Trophoblast cell (in vitro differentiated cells and primary cell): ENCODE data around the gene PIK3CB.

Experiments used
- DNase-seq, 2 donors: peaks; one replicate each; pipeline ENCODE4 v3.0.0-alpha.2; 2016
- H2AFZ ChIP-seq: 2 replicates; pipeline ENCODE4 v1.6.1; 2013; ENCODE audit warnings: low read length, moderate library complexity, mild to moderate bottlenecking; ENCODE audit not compliant: insufficient read depth, poor library complexity
- H2AK5ac ChIP-seq: 2 replicates; pipeline ENCODE4 v1.6.1; 2013; ENCODE audit warnings: mild to moderate bottlenecking, low read length
- H2BK120ac ChIP-seq: 2 replicates; pipeline ENCODE4 v1.6.1; 2013; ENCODE audit warnings: low read length, mild to moderate bottlenecking, moderate library complexity; ENCODE audit not compliant: insufficient read depth, poor library complexity
- H2BK12ac ChIP-seq: 2 replicates; pipeline ENCODE4 v1.6.1; 2013; ENCODE audit warnings: mild to moderate bottlenecking, low read length, moderate library complexity
- H2BK5ac ChIP-seq: 2 replicates; pipeline ENCODE4 v1.6.1; 2013; ENCODE audit warnings: low read length, low read depth, moderate library complexity, mild to moderate bottlenecking; ENCODE audit not compliant: poor library complexity
- H3K14ac ChIP-seq: 2 replicates; pipeline ENCODE4 v1.6.1; 2013; ENCODE audit warnings: mild to moderate bottlenecking, low read length
- H3K18ac ChIP-seq: 2 replicates; pipeline ENCODE4 v1.6.1; 2013; ENCODE audit warnings: mild to moderate bottlenecking, low read length
- H3K23ac ChIP-seq: 2 replicates; pipeline ENCODE4 v1.6.1; 2013; ENCODE audit warnings: low read length
- H3K27ac ChIP-seq: 2 replicates; pipeline ENCODE4 v1.5.1; 2013; ENCODE audit warnings: low read depth, mild to moderate bottlenecking, inconsistent platforms, low read length, moderate library complexity
- H3K27me3 ChIP-seq: 2 replicates; pipeline ENCODE4 v1.6.1; 2013; ENCODE audit warnings: inconsistent platforms, mild to moderate bottlenecking, low read length, moderate library complexity; ENCODE audit not compliant: insufficient read depth
- H3K36me3 ChIP-seq, 2 experiments: 1 replicate in 1 of 2; 2 replicates in 1 of 2; pipeline ENCODE4 v1.6.1; 2013; ENCODE audit warnings: low read length in 2 of 2, mild to moderate bottlenecking in 2 of 2, moderate library complexity in 1 of 2; ENCODE audit not compliant: insufficient read depth in 2 of 2, control insufficient read depth in 1 of 2
- H3K4ac ChIP-seq: 2 replicates; pipeline ENCODE4 v1.6.1; 2013; ENCODE audit warnings: low read depth, mild to moderate bottlenecking, low read length, moderate library complexity
- H3K4me1 ChIP-seq, 2 experiments: 1 replicate in 1 of 2; 2 replicates in 1 of 2; pipeline ENCODE4 v1.6.1; 2013; ENCODE audit warnings: low read length in 2 of 2, mild to moderate bottlenecking in 2 of 2, moderate library complexity in 1 of 2; ENCODE audit not compliant: insufficient read depth in 2 of 2, control insufficient read depth in 1 of 2
- H3K4me2 ChIP-seq: 2 replicates; pipeline ENCODE4 v1.6.1; 2013; ENCODE audit warnings: inconsistent platforms, mild to moderate bottlenecking, low read length, moderate library complexity
- H3K4me3 ChIP-seq: 2 replicates; pipeline ENCODE4 v1.5.1; 2013; ENCODE audit warnings: mild to moderate bottlenecking, low read depth, low read length, inconsistent platforms
- H3K79me1 ChIP-seq: one replicate; pipeline ENCODE4 v1.6.1; 2013; ENCODE audit warnings: low read length
- H3K79me2 ChIP-seq: 2 replicates; pipeline ENCODE4 v1.6.1; 2013; ENCODE audit warnings: low read length, mild to moderate bottlenecking; ENCODE audit not compliant: control insufficient read depth, insufficient read depth, poor library complexity
- H3K9ac ChIP-seq: 2 replicates; pipeline ENCODE4 v1.6.1; 2013; ENCODE audit warnings: mild to moderate bottlenecking, low read length
- H3K9me3 ChIP-seq: 2 replicates; pipeline ENCODE4 v1.6.1; 2013; ENCODE audit warnings: low read depth, mild to moderate bottlenecking, control low read depth, inconsistent platforms, low read length; ENCODE audit not compliant: insufficient read depth
- H4K12ac ChIP-seq: 2 replicates; pipeline ENCODE4 v1.6.1; 2013; ENCODE audit warnings: low read depth, mild to moderate bottlenecking, low read length, moderate library complexity
- H4K8ac ChIP-seq: 2 replicates; pipeline ENCODE4 v1.6.1; 2013; ENCODE audit warnings: low read depth, mild to moderate bottlenecking, low read length, moderate library complexity
- H4K91ac ChIP-seq: one replicate; pipeline ENCODE4 v1.6.1; 2013; ENCODE audit warnings: low read depth, mild to moderate bottlenecking, low read length, moderate library complexity
- WGBS: extraction: QIAGEN DNeasy Blood & Tissue Kit; methylation state at CpG from one replicate; pipeline ENCODE4 v1.1.7; 2013; ENCODE audit warnings: missing lambda C conversion rate; ENCODE audit not compliant: insufficient read length, insufficient coverage; ENCODE audit errors: extremely low coverage; 5-methylcytosine and 5-hydroxymethylcytosine counted together

Gene PIK3CB

GRCh38 chr3:138799822-138800221 is 34.9 kb downstream of the PIK3CB start:
- no peak overlapping the region for H2BK120ac ChIP-seq
- H3K79me2 ChIP-seq, result no peaks in the 10 kb centered on the region
- H4K91ac ChIP-seq, result no peak overlapping the region
- no peak overlapping the region for H3K14ac ChIP-seq
- no peak overlapping the region for H2BK5ac ChIP-seq
- no peak overlapping the region for H3K4me3 ChIP-seq
- H3K4me2 ChIP-seq, result no peak overlapping the region
- H2AK5ac ChIP-seq, result no peak overlapping the region
- DNase-seq, result no peak
- H4K8ac ChIP-seq, result no peak overlapping the region
- no peak overlapping the region for H3K9ac ChIP-seq
- H3K18ac ChIP-seq, result no peak overlapping the region
- H3K27me3 ChIP-seq, result no peaks in the 10 kb centered on the region
- H2AFZ ChIP-seq, result no peak overlapping the region
- H3K36me3 ChIP-seq, result no peaks in the 10 kb centered on the region
- no peaks in the 10 kb centered on the region for H3K9me3 ChIP-seq
- no peaks in the 10 kb centered on the region for H3K79me1 ChIP-seq
- WGBS, result no CpG with 5 or more reads among the region's 3 CpGs
- H2BK12ac ChIP-seq, result no peak overlapping the region
- no peaks in the 10 kb centered on the region for H3K4me1 ChIP-seq
- no peak overlapping the region for H3K23ac ChIP-seq
- H3K4ac ChIP-seq, result no peak overlapping the region
- no peak overlapping the region for H4K12ac ChIP-seq
- H3K27ac ChIP-seq, result no peak overlapping the region

- H2BK120ac ChIP-seq, result no peak overlapping the region
- H4K12ac ChIP-seq, result no peak overlapping the region
- H3K23ac ChIP-seq, result no peak overlapping the region
- H2AK5ac ChIP-seq, result no peak overlapping the region
- no peak overlapping the region for H3K14ac ChIP-seq
- no CpG with 5 or more reads among the region's 1 CpG for WGBS
- H3K27ac ChIP-seq, result no peak overlapping the region
- H2AFZ ChIP-seq, result no peak overlapping the region
- no peak overlapping the region for H3K18ac ChIP-seq
- no peak overlapping the region for H3K4me3 ChIP-seq
- H3K4ac ChIP-seq, result no peak overlapping the region
- H2BK5ac ChIP-seq, result no peak overlapping the region
- no peak overlapping the region for H4K8ac ChIP-seq
- peaks cover 2 to 4% of the 10 kb centered on the region in 2 experiments for H3K36me3 ChIP-seq
- no peaks in the 10 kb centered on the region for H3K9me3 ChIP-seq
- no peak overlapping the region for H2BK12ac ChIP-seq
- no peaks in the 10 kb centered on the region for H3K79me1 ChIP-seq
- no peak for DNase-seq
- H3K4me1 ChIP-seq, result no peaks in the 10 kb centered on the region
- H3K79me2 ChIP-seq, result no peaks in the 10 kb centered on the region
- no peak overlapping the region for H3K4me2 ChIP-seq
- H3K9ac ChIP-seq, result no peak overlapping the region
- H3K27me3 ChIP-seq, result no peaks in the 10 kb centered on the region
- H4K91ac ChIP-seq, result no peak overlapping the region
Measured at GRCh38 chr3:138797508-138798038, 37.2 kb downstream of the PIK3CB start.

- no peaks in the 10 kb centered on the region for H3K27me3 ChIP-seq
Measured at GRCh38 chr3:138796761-138797160, 38.0 kb downstream of the PIK3CB start.

GRCh38 chr3:138786788-138787271 is 47.9 kb downstream of the PIK3CB start:
- no peak overlapping the region for H4K8ac ChIP-seq
- H3K79me1 ChIP-seq, result no peaks in the 10 kb centered on the region
- H3K4ac ChIP-seq, result no peak overlapping the region
- no CpG with 5 or more reads among the region's 3 CpGs for WGBS
- H4K12ac ChIP-seq, result no peak overlapping the region
- no peak overlapping the region for H2BK12ac ChIP-seq
- peak in 1 of 2 donors; percentile 36 for DNase-seq
- H2AFZ ChIP-seq, result no peak overlapping the region
- H3K4me2 ChIP-seq, result no peak overlapping the region
- no peak overlapping the region for H2AK5ac ChIP-seq
- H3K4me3 ChIP-seq, result no peak overlapping the region
- peaks cover 0 to 3% of the 10 kb centered on the region in 2 experiments for H3K4me1 ChIP-seq
- H3K18ac ChIP-seq, result no peak overlapping the region
- no peak overlapping the region for H3K23ac ChIP-seq
- no peaks in the 10 kb centered on the region for H3K9me3 ChIP-seq
- H2BK120ac ChIP-seq, result no peak overlapping the region
- no peak overlapping the region for H3K9ac ChIP-seq
- peaks cover 0 to 12% of the 10 kb centered on the region in 2 experiments for H3K36me3 ChIP-seq
- H3K79me2 ChIP-seq, result no peaks in the 10 kb centered on the region
- H4K91ac ChIP-seq, result no peak overlapping the region
- H3K27ac ChIP-seq, result no peak overlapping the region
- H2BK5ac ChIP-seq, result no peak overlapping the region
- H3K27me3 ChIP-seq, result no peaks in the 10 kb centered on the region
- no peak overlapping the region for H3K14ac ChIP-seq

More at GRCh38 chr3:138796761-138797160, 38.0 kb downstream of the PIK3CB start:
- WGBS, result no CpG with 5 or more reads among the region's 5 CpGs
- Histone ChIP-seq H3K9me3 (no peaks in the 10 kb centered on the region), H3K4me2 (no peak overlapping the region), H2BK12ac (no peak overlapping the region), H3K18ac (no peak overlapping the region), H4K91ac (no peak overlapping the region), H3K4me1 (no peaks in the 10 kb centered on the region), H3K79me1 (no peaks in the 10 kb centered on the region), H3K4ac (no peak overlapping the region), H4K12ac (no peak overlapping the region), H3K36me3 (peaks cover 2 to 4% of the 10 kb centered on the region in 2 experiments), H2AFZ (peak overlapping the region; percentile 71), H2BK5ac (no peak overlapping the region), H3K23ac (no peak overlapping the region), H2AK5ac (no peak overlapping the region), H3K4me3 (no peak overlapping the region), H2BK120ac (no peak overlapping the region), H3K14ac (no peak overlapping the region), H3K27ac (no peak overlapping the region), H3K9ac (no peak overlapping the region), H4K8ac (no peak overlapping the region), H3K79me2 (no peaks in the 10 kb centered on the region)
- no peak for DNase-seq
